HT1080 (cell line): ENCODE measurements around the gene LGI1. TPM values are rescaled to one million over a fixed set of nuclear protein-coding genes. Genes with fewer than 3 reads are reported as not detected.

ENCODE experiments used
- total RNA-seq: library from RNA; depleted of rRNA; stranded (reverse); fragments of >200 nt; shearing (Covaris generic); gene quantifications from 2 replicates; pipeline ENCODE4 v1.2.3, GENCODE V29; 2014; rRNA removed

Gene LGI1
- total RNA-seq, 1 experiment from 2014 or later: 0.02 TPM

Other genes starting within 250 kb of the LGI1 start
- gene FFAR4, start 191.3 kb upstream of the LGI1 start, total RNA-seq: not detected in 2 replicates
- gene RBP4, start 156.7 kb upstream of the LGI1 start, total RNA-seq: 0.48 and 0.80 TPM in 2 replicates
- not detected in 2 replicates for gene PDE6C, start 145.4 kb upstream of the LGI1 start, total RNA-seq
- gene FRA10AC1, start 55.3 kb upstream of the LGI1 start, total RNA-seq: 2.3 and 3.1 TPM in 2 replicates
- gene SLC35G1, start 136.0 kb downstream of the LGI1 start, total RNA-seq: 12.4 and 15.0 TPM in 2 replicates
- gene PLCE1, start 236.0 kb downstream of the LGI1 start, total RNA-seq: 2.8 and 3.3 TPM in 2 replicates